ENCODE measurements around the gene SARS1.

SARS1 gene

DNA sequence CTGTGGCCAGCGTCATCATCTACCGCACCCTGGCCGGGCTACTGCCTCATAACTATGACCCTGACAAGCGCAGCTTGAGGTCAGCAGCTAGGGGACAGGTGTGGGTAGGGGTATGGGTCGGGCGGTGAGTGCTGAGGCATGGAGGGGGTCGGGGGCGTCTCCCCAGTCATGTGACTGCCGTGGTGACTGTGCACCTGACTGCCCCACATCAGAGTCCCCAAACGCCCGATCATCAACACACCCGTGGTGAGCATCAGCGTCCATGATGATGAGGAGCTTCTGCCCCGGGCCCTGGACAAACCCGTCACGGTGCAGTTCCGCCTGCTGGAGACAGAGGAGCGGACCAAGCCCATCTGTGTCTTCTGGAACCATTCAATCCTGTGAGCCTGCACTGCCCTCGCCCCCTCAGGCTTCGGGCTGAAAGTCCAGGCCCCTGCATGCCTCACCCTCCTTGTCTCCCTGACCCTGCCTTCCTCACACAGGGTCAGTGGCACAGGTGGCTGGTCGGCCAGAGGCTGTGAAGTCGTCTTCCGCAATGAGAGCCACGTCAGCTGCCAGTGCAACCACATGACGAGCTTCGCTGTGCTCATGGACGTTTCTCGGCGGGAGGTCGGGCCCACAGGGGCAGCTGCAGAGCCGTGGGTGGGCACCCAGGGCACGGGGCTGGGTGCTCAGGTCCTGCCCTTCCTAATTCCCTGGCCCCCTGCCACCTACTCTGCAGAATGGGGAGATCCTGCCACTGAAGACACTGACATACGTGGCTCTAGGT lies 55.7 kb downstream of the SARS1 start:
- Histone ChIP-seq H3K27ac (peak overlapping the region in 2 of 21 experiments; percentile 12 to 24), H3K4me3 (no peak overlapping the region)

DNA sequence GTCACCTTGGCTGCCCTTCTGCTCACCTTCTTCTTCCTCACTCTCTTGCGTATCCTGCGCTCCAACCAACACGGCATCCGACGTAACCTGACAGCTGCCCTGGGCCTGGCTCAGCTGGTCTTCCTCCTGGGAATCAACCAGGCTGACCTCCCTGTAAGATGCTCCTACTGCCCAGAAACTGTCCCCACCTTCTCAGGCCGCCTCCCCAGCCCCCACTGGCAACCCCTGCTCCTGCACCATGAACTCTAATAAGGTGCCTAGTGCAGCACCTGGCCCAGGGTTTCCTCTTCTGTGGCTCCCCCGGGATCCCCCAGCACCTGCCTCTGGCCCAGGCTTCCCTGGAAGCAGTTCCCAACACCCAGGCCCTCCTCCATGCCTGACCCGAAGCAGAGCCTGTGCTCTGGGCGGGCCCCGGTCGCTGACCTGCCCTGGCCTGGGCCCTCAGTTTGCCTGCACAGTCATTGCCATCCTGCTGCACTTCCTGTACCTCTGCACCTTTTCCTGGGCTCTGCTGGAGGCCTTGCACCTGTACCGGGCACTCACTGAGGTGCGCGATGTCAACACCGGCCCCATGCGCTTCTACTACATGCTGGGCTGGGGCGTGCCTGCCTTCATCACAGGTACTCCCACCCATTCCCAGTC lies 56.4 kb downstream of the SARS1 start:
- Histone ChIP-seq H3K4me3 (no peak overlapping the region), H3K27ac (no peak overlapping the region)

DNA sequence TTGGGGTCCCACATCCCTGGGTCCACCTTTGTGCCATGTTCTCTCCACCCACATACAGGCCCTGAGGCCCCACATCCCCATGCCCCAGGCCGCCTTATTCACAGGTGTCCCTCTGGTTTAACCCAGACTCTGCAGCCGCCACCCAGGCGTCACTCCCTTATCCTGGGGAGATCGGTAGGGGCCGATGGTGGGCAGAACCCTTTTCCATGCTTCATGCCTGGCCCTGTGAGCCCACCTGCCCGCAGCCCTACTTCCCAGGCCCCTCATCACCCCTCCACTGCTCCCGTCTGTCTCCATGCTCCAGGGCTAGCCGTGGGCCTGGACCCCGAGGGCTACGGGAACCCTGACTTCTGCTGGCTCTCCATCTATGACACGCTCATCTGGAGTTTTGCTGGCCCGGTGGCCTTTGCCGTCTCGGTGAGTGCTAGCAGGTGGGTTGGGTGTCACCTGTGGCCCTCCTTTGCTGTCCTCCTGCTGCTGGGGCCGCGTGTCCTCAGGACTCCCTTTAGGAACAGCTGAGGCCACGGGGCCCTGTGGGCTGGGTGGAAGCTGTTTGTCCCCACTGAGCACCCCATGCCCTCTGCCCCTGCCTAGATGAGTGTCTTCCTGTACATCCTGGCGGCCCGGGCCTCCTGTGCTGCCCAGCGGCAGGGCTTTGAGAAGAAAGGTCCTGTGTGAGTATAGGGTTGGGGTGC lies 57.1 kb downstream of the SARS1 start:
- no peak overlapping the region for H3K4me3 ChIP-seq
- no peak overlapping the region for H3K27ac ChIP-seq

DNA sequence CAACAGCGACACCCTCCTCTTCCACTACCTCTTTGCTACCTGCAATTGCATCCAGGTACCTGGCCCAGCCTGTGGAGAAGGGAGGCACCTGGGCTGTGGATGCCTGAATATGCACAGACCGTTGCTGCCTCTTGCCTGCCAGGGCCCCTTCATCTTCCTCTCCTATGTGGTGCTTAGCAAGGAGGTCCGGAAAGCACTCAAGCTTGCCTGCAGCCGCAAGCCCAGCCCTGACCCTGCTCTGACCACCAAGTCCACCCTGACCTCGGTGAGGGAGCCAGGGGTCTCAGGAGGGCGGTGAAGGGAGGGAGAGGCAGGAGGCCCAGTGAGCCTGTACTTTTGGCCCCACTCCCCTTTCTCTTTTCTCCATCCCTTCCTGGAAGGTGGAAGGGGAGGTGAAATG lies 57.7 kb downstream of the SARS1 start:
- H3K27ac ChIP-seq = no peak overlapping the region
- H3K4me3 ChIP-seq = no peak overlapping the region

DNA sequence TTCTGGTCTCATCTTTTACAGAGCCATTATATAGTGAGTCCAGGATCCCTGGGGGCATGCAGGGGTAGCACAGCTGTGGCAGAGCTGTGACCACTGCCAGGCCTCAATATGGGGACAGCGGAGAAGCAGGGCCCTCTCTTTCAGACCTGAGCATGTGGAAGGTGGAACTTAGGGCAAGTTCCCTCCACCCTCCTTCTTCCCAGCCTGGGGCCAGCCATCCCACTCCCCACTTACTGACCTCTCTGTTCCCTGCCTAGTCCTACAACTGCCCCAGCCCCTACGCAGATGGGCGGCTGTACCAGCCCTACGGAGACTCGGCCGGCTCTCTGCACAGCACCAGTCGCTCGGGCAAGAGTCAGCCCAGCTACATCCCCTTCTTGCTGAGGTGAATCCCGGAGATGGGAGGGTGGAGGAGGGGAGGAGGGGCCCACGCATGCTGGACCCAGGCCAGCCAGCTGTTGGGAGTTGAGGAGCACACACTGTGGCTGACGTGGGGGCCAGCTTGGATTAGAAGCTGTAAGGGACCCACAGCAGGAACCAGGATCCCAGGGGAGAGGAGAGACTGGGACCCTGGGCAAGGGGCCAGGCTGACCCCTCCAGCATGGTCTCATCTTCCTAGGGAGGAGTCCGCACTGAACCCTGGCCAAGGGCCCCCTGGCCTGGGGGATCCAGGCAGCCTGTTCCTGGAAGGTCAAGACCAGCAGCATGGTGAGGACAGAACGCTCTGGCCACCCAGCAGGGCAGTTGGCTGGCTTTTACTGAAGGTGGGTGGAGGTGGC lies 58.5 kb downstream of the SARS1 start:
- Histone ChIP-seq H3K27ac (peak overlapping the region in 4 of 21 experiments; percentile 6 to 82 (median 56)), H3K4me3 (no peak overlapping the region)

DNA sequence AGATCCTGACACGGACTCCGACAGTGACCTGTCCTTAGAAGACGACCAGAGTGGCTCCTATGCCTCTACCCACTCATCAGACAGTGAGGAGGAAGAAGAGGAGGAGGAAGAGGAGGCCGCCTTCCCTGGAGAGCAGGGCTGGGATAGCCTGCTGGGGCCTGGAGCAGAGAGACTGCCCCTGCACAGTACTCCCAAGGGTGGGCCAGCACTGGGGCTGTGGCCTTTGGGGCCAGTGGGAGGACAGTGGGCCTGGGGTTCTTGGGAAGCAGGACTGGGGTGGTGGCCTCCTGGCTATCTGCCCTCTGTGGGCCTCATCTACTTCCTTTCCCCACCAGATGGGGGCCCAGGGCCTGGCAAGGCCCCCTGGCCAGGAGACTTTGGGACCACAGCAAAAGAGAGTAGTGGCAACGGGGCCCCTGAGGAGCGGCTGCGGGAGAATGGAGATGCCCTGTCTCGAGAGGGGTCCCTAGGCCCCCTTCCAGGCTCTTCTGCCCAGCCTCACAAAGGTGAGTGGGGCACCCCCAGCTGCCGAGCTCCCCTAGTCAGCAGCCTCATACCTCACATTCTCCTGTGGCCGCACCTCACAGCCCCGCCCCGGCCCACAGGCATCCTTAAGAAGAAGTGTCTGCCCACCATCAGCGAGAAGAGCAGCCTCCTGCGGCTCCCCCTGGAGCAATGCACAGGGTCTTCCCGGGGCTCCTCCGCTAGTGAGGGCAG lies 59.3 kb downstream of the SARS1 start:
- Histone ChIP-seq H3K27ac (peak overlapping the region in 11 of 21 experiments; percentile 6 to 82 (median 67)), H3K4me3 (no peak overlapping the region)

DNA sequence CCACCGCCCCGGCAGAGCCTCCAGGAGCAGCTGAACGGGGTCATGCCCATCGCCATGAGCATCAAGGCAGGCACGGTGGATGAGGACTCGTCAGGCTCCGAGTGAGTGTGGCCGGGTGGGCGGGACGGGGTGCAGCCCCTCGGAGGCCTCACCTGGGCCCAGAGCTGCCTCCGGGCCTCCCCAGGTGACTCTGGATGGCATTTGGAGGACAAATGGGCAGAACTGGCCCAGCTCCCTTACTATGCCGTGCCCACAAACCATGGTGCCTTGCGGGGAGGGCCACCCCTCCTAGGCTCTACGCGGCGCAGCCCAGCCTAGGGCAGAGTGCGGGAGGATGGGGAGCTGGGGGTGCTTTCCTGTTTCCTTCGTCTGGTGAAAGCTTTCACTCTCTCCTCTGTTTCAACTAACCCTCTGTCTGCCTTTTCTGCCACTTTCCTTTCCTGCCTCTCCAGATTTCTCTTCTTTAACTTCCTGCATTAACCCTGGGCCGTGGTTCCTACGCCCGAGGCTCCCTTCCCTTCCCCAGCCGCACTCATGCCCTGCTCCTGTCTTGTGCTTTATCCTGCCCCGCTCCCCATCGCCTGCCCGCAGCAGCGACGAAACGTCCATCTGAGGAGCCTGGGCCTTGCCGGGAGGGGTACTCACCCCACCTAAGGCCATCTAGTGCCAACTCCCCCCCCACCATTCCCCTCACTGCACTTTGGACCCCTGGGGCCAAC lies 60.0 kb downstream of the SARS1 start:
- Histone ChIP-seq H3K4me3 (no peak overlapping the region), H3K27ac (peak overlapping the region in 14 of 21 experiments; percentile 2 to 82 (median 59))

DNA sequence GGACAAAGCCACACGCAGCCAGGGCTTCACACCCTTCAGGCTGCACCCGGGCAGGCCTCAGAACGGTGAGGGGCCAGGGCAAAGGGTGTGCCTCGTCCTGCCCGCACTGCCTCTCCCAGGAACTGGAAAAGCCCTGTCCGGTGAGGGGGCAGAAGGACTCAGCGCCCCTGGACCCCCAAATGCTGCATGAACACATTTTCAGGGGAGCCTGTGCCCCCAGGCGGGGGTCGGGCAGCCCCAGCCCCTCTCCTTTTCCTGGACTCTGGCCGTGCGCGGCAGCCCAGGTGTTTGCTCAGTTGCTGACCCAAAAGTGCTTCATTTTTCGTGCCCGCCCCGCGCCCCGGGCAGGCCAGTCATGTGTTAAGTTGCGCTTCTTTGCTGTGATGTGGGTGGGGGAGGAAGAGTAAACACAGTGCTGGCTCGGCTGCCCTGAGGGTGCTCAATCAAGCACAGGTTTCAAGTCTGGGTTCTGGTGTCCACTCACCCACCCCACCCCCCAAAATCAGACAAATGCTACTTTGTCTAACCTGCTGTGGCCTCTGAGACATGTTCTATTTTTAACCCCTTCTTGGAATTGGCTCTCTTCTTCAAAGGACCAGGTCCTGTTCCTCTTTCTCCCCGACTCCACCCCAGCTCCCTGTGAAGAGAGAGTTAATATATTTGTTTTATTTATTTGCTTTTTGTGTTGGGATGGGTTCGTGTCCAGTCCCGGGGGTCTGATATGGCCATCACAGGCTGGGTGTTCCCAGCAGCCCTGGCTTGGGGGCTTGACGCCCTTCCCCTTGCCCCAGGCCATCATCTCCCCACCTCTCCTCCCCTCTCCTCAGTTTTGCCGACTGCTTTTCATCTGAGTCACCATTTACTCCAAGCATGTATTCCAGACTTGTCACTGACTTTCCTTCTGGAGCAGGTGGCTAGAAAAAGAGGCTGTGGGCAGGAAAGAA lies 61.1 kb downstream of the SARS1 start:
- Histone ChIP-seq H3K27ac (peak overlapping the region in 18 of 21 experiments; percentile 2 to 82 (median 54)), H3K4me3 (no peak overlapping the region)

DNA sequence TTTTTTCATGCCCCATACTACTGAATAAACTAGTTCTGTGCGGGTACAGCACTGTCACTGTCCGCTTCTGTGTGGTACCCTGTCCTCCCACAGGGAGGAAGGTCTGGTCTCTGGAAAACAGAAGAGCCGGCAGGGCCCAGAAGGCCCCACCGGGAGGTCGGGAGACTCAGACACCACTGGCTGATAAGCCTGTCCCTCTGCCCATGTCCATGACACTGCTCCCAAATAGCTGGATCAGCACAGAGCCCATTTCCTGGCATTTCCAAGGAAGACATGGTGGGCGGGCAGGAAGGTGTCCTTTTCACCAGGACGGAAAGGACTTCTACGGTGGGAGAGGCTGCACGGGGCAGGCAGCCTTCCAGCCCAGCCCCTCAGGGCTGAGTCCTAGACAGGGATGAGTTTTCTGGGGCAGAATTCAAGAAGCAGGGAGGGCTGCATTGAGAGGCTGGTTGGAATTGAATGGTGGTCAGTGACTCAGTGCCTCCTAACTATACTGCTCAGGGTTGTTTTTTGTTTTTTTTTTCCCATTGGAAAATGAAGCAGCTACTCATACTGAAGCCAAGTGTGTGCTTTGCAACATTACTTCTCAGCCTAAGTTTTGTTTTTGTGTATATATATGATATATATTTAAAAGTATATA lies 62.1 kb downstream of the SARS1 start:
- H3K4me3 ChIP-seq = no peak overlapping the region
- peak overlapping the region in 6 of 21 experiments; percentile 9 to 76 (median 58) for H3K27ac ChIP-seq

DNA sequence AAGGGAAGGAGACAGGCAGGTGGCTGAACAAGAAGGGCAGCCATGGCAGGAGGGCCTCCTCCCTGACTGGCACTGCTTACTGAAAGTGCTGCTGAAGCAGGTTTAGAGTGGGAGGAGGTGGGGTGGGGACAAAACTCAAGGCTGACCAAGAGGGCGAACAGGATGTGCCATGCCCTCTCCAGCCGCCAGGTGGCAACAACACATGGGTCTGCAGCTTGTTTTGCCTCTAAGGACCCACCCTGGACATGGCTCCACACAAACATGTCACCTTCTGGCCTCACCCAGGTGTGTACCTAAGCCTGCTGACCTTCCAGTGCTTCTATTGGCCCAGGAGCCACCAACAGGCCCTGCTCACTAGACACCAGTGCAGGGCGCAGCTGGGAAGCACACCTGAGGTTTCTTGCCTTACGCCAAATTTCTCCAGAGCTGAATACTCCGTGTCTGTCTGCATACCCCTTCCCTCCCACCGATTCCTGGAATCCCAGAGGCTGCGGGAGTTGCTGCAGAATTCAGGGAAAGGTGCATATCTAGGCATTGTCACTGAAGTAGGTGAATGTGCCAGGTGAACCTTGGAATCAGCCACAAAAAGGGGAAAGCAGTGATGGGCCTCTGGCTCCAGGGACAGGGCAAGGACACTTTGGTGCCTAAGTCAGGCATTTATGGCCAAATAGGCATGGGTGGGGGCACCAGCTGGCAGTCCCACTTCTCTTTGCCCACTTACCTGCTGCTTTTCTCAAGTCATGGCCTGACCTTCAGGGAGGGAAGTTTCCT lies 63.9 kb downstream of the SARS1 start:
- no peak overlapping the region for H3K4me3 ChIP-seq
- H3K27ac ChIP-seq = peak overlapping the region in 11 of 21 experiments; percentile 2 to 67 (median 42)

DNA sequence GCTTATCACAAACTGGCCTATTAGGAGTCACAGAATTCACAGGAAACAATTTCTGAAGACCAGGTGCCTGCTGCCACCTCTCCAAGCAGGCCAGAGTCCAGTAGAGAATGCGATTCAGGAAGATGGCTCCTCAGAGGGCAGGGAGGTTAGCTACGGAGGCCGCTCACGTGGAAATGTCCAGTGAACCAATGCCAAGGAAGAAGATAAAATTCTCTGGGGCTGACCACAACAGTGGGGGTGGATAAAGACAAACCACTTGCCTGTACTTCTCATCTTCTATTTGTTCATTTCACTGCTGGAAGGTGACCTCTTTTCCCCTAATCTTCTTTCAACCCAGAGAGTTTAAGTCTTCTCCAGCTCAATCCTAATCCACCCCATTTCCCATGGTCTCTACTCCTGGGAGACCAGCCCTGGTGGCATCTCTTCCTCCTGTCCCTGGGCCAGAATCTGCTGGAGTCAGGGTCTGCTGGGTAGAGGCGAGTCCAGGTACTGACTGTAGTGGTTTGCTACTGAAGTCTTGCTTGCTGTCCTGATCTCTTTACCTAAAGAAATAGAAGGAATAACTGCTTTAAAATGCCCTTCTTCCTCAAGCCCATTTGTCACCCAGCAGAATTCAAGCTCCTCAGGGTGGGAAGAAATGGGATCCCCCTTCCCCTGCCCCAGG lies 66.0 kb downstream of the SARS1 start:
- Histone ChIP-seq H3K4me3 (no peak overlapping the region), H3K27ac (no peak overlapping the region)

DNA sequence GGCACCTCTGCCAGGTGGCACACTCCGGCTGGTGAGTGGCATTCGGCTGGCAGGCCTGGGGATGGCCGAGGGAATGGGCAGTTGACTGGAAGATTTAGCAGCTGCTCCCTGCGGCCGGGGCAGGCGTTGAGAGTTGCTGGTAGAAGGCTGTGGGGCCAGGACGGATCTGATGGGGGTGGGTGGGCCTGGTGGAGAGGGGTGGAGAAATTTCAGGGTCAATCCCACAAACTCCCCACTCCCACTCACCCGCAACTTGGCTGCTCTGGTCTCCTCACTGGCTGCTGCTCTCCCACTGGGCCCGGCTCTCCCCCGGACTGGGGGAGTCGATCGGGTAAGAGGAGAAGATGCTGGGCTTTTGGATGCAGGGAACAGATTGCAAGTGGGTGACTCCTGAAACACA lies 67.1 kb downstream of the SARS1 start:
- Histone ChIP-seq H3K4me3 (no peak overlapping the region), H3K27ac (no peak overlapping the region)

DNA sequence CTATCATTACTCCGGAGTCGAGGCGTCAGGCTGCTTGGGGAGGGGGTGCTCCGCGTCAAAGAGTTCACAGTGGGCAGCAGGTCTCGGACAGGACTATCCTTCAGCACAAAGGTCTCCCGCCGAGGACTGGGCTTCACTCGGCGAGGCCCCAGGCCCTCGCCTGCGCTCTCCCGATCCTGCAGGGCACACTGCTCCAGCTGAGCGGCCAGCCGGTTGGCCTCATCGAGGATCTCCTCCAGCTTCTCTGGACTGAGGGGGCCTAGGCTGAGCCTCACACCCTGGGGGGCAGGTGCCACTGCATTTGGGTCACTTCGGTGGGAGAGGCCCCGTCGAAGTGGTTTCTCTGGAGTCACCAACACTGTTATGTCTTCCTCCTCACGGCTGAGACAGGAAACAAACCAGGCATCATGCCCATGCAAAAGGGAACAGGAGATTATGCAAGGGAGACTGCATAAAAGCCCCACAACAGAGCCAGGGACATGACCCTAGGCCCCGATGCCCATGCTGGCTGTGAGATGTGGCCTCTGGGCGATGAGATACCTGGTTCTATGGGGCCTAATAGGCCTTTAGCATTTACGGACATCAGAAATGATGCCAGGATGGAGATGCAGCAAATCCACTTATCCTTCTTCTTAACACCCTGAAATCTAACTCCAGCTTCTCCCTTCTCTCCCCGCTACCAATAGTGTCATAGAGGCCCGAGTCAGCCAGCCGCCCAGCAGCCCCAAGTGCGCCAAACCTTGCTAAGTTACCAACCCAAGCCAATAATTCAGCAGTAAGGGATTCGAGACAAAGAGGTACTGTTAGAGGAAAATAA lies 68.2 kb downstream of the SARS1 start:
- H3K4me3 ChIP-seq = peak overlapping the region; percentile 51 to 80 (median 65)
- H3K27ac ChIP-seq = peak overlapping the region in 5 of 21 experiments; percentile 13 to 92 (median 79)

DNA sequence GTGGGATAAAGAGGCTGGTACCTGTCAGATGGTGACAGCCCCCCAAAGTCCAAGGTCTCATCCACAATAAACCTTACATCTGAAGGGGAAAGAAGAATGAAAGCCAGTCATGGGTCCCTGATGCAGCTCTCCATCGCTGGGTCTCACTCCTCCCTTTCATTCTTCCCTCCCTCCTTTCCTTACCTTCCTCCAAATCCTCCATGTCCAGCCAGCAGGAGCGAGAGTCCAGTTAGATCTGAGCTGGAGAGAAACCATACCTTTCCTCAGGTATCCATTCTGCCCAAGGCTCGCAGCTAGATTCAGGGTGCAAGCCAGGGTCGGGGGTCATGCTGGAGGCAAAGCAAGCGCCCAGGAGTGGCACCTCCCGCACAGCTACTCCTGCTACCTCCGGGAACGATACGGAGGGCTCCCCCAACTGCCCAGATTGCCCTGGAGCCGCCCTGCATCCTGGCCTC lies 68.8 kb downstream of the SARS1 start:
- Histone ChIP-seq H3K4me3 (peak overlapping the region; percentile 51 to 80 (median 65)), H3K27ac (peak overlapping the region in 17 of 21 experiments; percentile 57 to 93 (median 83))
